COR-L47 (cell line): ENCODE measurements around the gene RGS4.

Source experiments
- DNase-seq: peaks from one replicate; lab custom pipeline; 2025; lab: John Stamatoyannopoulos, UW

The RGS4 gene

DNA sequence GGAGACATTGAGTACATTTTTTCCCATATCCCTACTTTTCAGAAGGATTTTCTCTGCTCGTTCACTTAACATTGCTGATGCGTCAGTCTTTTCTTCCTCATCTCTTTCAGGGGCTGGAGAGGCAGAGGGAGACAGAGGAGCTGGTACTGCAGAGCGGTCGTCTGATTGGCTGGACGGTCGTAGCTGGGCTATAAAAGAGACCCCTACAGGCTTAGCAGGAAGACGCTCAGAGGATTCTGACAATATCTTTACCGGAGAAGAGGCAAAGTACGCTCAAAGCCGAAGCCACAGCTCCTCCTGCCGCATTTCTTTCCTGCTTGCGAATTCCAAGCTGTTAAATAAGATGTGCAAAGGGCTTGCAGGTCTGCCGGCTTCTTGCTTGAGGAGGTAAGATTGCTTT is at the start of gene RGS4:
Gene RGS4, plus strand, starts transcription at position 220 of the 400 bp plus-strand sequence. Its CDS starts 124 bp downstream, at position 344.
- DNase-seq = peak; percentile 71

DNA sequence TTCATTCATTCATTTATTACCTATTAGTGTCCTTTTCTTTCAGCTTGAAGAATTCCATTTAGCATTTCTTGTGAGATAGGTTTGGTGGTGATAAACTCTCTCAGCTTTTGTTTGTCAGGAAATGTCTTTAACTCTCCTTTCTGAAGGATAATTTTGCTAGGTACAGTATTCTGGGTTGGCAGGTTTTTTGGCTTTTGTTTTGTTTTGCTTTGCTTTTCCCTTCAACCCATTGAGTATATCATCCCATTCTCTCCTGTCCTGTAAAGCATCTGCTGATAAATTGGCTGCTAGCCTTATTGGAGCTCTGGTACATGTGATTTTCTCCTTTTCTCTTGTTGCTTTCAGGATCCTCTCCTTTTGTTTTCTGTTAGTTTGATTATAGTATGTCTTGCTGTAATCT is 47.0 kb upstream of the RGS4 start:
- no peak for DNase-seq

DNA sequence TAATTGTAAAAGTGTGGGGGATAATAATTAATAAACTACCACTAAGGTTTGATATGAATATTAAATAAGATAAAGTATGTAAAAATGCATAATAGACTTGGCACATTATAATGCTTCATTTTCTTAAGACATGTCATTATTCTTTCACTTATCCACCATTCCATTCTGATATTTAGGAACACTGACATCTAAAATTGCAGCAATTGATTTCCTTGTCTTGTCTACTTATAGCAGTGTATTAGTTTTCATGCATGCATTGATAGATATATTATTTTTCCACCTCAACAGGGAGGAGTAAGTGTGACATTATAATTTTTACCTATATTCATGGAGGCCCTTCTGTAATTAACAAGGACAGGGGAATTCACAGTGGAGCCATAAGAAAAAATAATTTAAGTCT is 41.6 kb upstream of the RGS4 start:
- no peak for DNase-seq

DNA sequence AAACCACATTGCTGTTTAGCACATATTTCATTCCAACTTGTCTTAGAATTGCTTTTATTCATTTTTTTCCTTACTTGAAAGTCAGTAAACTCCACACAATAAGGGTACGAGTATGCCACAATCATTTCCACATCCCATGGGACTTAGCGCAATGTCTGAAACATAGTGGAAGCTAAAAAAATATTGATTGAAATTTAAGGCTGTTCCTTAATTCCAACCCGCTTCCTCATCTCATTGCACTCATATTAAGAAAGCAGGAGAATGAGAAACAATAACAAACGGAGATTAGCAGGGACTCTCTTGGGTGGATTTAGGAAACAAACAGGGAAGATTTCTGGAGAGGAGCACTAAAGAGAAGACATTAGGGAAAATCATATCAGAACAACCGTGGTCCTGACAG is 39.3 kb upstream of the RGS4 start:
- no peak for DNase-seq

DNA sequence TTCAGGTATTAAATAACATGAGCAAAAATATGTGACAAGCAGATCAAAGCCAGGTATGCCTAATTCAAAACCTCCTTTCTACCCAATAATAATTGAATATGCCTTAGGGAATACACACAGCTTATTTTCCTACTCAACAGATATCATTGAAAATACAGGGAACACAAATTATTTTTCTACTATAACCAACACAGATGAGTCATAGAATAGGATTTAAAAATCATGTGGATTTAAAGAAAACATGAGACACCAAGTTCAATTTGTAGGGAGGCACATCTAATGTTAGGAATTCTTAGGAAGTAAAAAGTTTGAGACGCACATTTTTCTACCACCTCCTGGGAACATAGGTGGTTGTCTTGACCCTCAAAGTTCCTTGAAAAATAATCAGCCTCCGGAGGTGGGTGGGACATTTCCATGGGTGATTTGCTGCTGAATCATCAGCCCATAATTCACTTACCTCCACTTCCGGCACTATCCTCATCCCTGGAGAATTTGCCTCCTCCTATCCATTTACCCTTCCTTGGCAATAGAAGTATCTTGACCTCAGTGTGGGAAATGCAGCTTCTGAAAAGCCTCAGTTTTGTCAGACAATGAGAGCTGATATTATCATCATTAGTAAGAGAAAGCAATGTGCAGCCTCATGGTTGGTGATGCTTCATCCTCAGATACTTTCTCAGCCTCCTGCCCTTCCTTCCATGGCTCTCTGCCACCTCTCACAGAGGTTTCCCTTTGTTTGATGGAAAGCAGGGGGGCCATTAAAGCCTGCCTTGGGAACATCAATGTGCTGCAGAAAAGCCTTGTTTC is 33.5 kb upstream of the RGS4 start:
- DNase-seq = peak; percentile 66

DNA sequence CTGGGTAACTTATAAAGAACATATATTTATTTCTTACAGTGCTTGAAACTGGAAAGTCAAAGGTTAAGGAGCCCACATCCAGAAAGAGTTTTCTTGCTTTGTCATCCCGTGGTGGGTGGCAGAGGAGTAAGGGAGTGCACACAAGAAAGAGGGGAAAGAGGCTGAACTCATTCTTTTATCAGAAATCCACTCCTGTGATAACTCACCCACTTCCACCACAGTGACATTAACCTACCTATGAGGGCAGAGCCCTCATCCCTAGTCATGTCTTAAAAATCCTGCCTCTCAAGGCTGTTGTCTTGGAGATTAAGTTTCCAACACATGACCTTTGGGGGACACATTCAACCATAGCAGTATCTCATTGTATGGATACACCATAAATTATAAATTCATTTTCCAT is 32.5 kb upstream of the RGS4 start:
- no peak for DNase-seq

DNA sequence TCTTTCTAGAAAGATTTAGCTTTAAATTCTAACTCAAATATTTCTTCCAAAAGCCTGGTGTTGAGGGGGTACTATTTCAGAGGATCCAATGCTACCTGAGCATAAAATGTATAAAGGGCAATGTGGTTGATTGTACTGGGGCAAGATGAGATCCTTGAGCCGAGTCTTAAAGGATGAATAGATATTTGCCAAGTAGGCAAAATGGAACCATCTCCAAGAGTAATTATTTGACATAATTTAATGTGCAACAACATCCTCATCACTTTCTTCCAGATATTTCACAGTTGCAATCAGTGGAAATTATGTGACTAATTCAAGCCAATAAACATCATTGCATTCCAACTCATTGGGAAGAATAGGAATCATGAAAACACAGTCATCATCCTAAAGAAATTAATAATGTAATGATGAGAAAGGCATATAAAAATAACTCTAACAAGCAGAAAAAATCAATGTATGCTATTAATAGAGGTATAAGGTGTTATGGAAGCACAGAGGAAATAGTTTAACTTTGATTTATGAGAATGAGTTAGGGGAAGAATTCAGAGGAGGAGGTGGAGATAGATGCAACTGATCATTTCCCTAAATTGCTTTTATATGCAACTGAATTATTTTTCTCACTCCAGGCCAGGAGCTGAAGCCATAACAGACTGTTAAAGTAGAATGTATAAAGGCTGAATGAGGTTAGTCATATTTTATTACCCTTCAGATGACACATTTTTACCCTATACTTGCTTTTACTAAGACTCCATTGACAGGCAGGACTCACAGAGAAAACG is 30.0 kb upstream of the RGS4 start:
- no peak for DNase-seq

- DNase-seq = no peak
These were observed 29.5 kb upstream of the RGS4 start for GRCh38 chr1:163039707-163040093.

- DNase-seq = no peak
These were observed 23.1 kb upstream of the RGS4 start for GRCh38 chr1:163046071-163046470.

DNA sequence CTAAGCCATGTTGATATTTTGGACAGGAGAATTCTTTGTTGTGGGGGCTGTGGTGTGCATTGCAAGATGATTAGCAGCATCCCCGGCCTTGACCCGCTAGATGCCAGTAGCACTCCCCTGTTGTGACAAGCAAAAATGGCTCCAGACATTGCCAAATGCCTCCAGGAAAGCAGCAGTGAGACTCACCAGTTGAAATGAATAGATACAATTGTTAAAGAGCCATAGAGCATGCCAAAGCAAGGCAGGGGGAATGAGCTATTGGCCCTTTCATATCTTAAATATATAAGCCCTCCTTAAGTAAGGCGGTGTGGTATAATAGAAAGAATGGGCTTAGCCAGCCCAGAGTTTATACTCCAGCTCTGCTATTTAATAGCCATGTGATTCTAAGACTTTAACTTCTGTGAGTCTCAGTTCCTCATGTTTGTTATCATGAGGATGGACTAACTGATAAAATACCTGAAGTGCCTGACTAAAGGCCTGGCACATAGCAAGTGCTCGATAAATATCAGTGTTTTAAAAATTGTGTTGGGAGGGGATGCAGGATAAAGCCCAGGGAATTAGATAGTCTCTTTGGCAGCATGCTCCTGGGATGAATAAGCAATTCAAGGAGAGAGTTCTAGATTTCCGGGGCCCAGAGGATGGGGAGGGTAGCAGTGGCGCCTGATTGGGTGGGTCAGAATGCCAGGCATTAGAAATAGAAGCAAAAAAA is 21.1 kb upstream of the RGS4 start:
- no peak for DNase-seq

- DNase-seq = no peak
These were observed 20.3 kb upstream of the RGS4 start for GRCh38 chr1:163048869-163049268.

DNA sequence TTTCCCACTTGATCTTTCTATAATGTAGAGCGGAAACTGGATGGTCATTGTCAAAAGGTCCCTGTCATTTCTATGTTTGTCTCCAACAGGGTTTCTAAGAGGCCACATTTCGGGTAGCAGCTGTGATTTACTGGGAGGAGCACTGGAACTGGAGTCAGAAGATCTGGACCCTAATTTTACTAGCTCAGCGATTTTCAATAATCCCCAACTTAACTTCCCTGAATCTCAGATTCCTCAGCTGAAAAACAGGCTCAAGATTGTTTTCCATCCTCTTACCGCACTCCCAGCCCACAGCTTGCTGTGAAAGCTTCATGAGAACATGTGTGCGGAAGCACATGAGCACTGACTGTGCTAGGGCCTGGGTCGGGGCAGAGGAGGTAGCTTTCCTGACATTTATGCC is 19.9 kb upstream of the RGS4 start:
- DNase-seq = no peak

- DNase-seq = no peak
These were observed 18.7 kb upstream of the RGS4 start for GRCh38 chr1:163050496-163050895.

GRCh38 chr1:163054181-163054591 is 15.0 kb upstream of the RGS4 start:
- no peak for DNase-seq

- DNase-seq = no peak
These were observed 14.2 kb upstream of the RGS4 start for GRCh38 chr1:163055005-163055404.

- DNase-seq = peak; percentile 81
These were observed 13.6 kb upstream of the RGS4 start for GRCh38 chr1:163055531-163055930.

- no peak for DNase-seq
These were observed 12.3 kb upstream of the RGS4 start for GRCh38 chr1:163056831-163057230.

DNA sequence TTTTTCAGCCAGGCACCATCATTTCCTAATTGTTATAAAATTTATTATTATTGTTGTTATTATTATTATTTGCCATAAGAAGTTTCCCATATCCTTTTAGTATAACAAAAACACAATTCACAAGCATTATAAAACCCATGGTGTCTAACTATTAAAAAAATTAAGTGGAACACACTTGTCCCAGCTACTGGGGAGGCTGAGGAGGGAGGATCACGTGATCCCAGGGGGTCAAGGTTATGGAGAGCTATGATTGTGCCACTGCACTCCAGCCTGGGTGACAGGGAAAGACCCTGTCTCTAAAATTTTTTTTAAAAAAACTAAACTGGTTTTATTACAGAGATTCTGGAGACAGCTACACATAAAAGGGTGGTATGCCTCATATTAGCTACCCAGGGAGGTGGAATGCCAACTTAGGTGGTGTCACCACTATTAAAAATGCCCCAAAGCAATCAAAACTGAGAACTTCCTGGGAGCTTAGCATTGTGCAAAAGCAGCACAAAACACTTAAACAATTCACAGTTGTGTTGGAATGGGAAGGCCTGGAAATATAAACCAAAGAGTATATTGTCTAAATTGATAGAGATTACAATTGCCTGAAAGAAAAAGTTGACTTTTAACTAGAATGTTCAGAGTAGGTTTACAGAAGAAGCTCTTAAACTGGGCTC is 8.7 kb upstream of the RGS4 start:
- no peak for DNase-seq

DNA sequence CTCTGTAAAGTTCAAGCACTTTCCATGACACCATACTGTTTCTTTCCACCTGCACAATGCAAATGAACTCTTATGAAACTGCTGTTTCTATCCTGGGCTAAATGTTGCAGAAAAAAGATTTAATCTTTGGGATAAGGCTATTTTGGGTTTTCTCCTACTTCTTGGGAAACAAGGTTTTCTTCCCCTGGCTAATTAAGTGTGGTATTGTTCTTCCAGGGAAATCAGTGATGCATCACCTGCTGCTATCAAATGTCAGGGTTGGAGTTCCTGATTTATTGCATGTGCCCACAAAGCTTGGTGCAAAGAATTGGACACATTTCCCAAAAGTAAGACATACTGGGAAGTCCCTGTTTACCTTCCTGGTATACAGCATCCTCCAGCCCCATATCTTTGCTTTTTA is 6.0 kb upstream of the RGS4 start:
- DNase-seq = no peak

DNA sequence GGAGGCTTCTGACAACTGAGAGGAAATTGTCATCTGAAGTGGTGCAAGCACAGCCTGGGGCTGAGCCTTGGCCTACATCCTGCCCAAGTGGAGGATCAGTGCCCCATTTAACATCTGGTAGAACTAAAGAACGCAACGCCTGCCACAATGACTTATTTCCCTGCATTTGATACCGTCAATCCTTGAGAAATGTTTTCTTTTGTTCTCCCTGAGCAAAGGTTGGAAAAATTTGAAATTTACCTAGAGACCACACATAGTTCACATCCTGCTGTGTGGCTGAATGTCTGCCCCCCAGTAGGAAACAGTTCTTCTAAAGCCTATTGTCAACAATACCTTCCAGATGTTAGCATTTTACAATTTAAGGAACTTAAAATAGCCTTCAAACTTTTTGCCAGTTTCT is 5.6 kb upstream of the RGS4 start:
- no peak for DNase-seq

DNA sequence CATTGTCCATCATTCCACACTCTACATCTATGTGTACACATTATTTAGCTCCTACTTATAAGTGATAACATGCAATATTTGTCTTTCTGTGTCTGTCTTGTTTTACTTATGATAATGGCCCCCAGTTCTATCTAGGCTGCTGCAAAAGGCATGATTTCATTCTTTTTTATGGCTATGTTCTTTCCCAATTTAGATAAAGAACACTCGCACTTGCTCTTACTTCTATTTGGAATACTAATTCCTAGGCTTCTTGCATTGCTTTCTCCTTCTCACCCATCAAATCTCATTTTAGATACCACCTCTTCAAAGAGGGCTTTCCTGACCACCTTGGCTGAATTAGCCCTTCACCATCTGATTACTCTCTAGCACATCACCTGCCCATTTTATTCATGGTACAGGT is 3.0 kb upstream of the RGS4 start:
- no peak for DNase-seq

GRCh38 chr1:163066686-163067085 is 2.5 kb upstream of the RGS4 start:
- no peak for DNase-seq
